Muscle layer of duodenum (tissue), 2 donors: ENCODE data around the gene PDE1A.

Experiments used
- H3K27ac ChIP-seq: one replicate; pipeline ENCODE4 v1.7.0; 2013; ENCODE audit warnings: mild to moderate bottlenecking, low read length
- H3K27me3 ChIP-seq: one replicate; pipeline ENCODE4 v1.7.0; 2013; ENCODE audit warnings: low read depth, mild to moderate bottlenecking, control low read depth, low read length
- H3K36me3 ChIP-seq, 2 donors: one replicate each; pipeline ENCODE4 v1.7.0; 2013; ENCODE audit warnings: low read length in 2 of 2, control low read depth in 1 of 2, mild to moderate bottlenecking in 1 of 2; ENCODE audit not compliant: insufficient read depth in 2 of 2, control insufficient read depth in 1 of 2
- H3K4me1 ChIP-seq, 2 donors: one replicate each; pipeline ENCODE4 v1.7.0; 2013; ENCODE audit warnings: low read length in 2 of 2, mild to moderate bottlenecking in 2 of 2, control low read depth in 1 of 2, moderate library complexity in 1 of 2; ENCODE audit not compliant: insufficient read depth in 2 of 2, control insufficient read depth in 1 of 2
- H3K4me3 ChIP-seq, 2 donors: one replicate each; pipeline ENCODE4 v1.7.0; 2013; ENCODE audit warnings: low read length in 2 of 2, low read depth in 1 of 2, mild to moderate bottlenecking in 1 of 2
- H3K9me3 ChIP-seq, 2 donors: one replicate each; pipeline ENCODE4 v1.7.0; 2013; ENCODE audit warnings: low read length in 2 of 2, control low read depth in 1 of 2, mild to moderate bottlenecking in 1 of 2; ENCODE audit not compliant: control insufficient read depth in 1 of 2
- donor health status: healthy.

PDE1A gene

DNA sequence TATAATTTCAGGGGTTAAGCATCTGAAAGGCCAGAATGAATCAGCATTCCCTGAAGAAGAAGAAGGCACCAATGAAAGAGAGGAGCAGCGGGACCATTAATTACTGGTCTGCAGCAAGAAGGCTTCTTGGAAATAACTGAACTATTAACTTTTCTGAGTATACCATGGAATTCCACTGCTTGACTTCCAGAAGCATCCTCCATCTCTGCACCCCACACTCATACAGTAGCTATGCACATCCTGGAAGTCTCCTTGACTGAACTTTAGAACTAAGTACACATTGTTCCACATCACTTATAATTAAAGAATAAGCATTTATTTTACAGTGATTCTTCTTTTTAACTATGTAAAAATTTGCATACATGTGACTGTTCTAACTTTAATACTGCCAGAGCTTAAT is 309.6 kb downstream of the PDE1A start:
- Histone ChIP-seq H3K4me3 (no peak overlapping the region), H3K27ac (no peak overlapping the region), H3K4me1 (no peaks in the 10 kb centered on the region), H3K27me3 (no peaks in the 10 kb centered on the region), H3K9me3 (no peaks in the 10 kb centered on the region), H3K36me3 (no peaks in the 10 kb centered on the region)

DNA sequence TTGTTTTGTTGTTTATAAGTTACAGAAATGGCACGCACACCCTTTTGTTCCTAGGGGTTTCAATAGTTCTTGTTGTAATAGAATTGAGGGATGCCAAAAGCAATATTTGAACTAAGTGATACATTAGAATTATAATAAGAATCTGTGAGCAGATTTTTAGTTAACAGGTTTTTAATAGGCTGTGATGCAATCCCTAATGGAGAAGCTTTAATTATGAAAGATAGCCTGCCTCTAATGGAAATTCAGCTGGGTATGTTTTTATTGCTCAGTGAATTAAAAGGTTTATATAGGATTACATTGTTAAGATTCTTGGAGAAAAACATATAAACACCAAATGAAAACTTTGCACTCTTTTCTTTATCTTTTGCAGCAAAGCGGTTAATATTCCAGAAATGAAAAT is 310.1 kb downstream of the PDE1A start:
- Histone ChIP-seq H3K4me3 (no peak overlapping the region), H3K27ac (no peak overlapping the region), H3K4me1 (no peaks in the 10 kb centered on the region), H3K9me3 (no peaks in the 10 kb centered on the region), H3K27me3 (no peaks in the 10 kb centered on the region), H3K36me3 (no peaks in the 10 kb centered on the region)

- H3K27ac ChIP-seq: no peak overlapping the region
- no peaks in the 10 kb centered on the region for H3K36me3 ChIP-seq
- H3K4me3 ChIP-seq: no peak overlapping the region
- no peaks in the 10 kb centered on the region for H3K4me1 ChIP-seq
- H3K27me3 ChIP-seq: no peaks in the 10 kb centered on the region
- H3K9me3 ChIP-seq: no peaks in the 10 kb centered on the region
Measured at GRCh38 chr2:182115258-182115657, 311.6 kb downstream of the PDE1A start.

GRCh38 chr2:182113334-182113733 is 313.5 kb downstream of the PDE1A start:
- Histone ChIP-seq H3K4me3 (no peak overlapping the region), H3K4me1 (no peaks in the 10 kb centered on the region), H3K27me3 (no peaks in the 10 kb centered on the region), H3K36me3 (no peaks in the 10 kb centered on the region), H3K9me3 (no peaks in the 10 kb centered on the region), H3K27ac (no peak overlapping the region)

GRCh38 chr2:182110347-182110746 is 316.5 kb downstream of the PDE1A start:
- H3K4me3 ChIP-seq: no peak overlapping the region
- H3K27me3 ChIP-seq: no peaks in the 10 kb centered on the region
- H3K27ac ChIP-seq: no peak overlapping the region
- H3K4me1 ChIP-seq: no peaks in the 10 kb centered on the region
- H3K36me3 ChIP-seq: no peaks in the 10 kb centered on the region
- H3K9me3 ChIP-seq: no peaks in the 10 kb centered on the region

DNA sequence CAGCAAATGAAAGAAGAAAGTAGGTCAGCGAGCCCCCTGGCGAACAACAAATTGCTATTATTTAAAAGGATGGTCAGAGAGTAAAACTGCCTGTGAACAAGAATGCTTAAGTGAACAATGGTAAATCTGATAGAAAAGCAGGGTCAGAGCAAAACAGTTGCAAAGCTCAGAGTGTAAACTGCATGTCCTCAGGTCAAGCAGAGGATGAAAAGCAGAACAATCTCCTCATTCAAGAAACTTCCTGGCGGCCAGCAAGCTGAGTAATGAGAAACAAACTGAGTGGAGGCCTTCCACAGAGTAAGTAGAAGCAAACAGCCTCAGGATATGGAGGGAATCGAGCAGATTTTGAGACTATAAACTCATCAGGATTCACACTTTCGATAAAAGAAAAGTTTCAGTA is 323.3 kb downstream of the PDE1A start:
- Histone ChIP-seq H3K27ac (no peak overlapping the region), H3K36me3 (no peaks in the 10 kb centered on the region), H3K9me3 (no peaks in the 10 kb centered on the region), H3K4me3 (no peak overlapping the region), H3K27me3 (no peaks in the 10 kb centered on the region), H3K4me1 (peaks cover 0 to 5% of the 10 kb centered on the region in 2 donors)

DNA sequence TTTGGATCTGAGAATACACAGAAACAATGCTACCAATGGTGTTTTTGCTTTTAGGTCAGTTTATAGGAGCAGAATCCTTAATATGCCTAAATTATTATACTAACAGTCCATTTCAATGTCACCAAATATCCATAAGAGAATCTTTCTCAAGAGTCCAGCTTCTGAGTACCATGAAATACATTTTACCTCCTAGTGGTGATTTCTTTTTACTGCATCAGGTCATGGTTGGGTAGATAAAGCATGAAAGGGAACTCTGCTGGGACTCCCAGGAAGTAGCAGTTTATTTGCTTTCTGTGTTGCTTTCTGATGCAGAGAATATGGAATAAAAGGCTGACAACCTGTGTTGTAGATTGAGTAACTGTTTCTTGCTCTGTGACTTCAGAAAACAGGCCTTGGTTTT is 325.6 kb downstream of the PDE1A start:
- Histone ChIP-seq H3K36me3 (no peaks in the 10 kb centered on the region), H3K9me3 (no peaks in the 10 kb centered on the region), H3K27me3 (no peaks in the 10 kb centered on the region), H3K4me3 (no peak overlapping the region), H3K27ac (no peak overlapping the region), H3K4me1 (peaks cover 0 to 5% of the 10 kb centered on the region in 2 donors)

GRCh38 chr2:182098648-182099047 is 328.2 kb downstream of the PDE1A start:
- no peak overlapping the region for H3K4me3 ChIP-seq
- no peak overlapping the region for H3K27ac ChIP-seq
- peaks cover 0 to under 1% of the 10 kb centered on the region in 2 donors for H3K9me3 ChIP-seq
- no peaks in the 10 kb centered on the region for H3K27me3 ChIP-seq
- H3K36me3 ChIP-seq: no peaks in the 10 kb centered on the region
- H3K4me1 ChIP-seq: peaks cover 0 to 5% of the 10 kb centered on the region in 2 donors

GRCh38 chr2:182097571-182098164 is 329.2 kb downstream of the PDE1A start:
- H3K36me3 ChIP-seq: no peaks in the 10 kb centered on the region
- peaks cover 0 to 4% of the 10 kb centered on the region in 2 donors for H3K9me3 ChIP-seq
- H3K4me1 ChIP-seq: no peaks in the 10 kb centered on the region
- no peaks in the 10 kb centered on the region for H3K27me3 ChIP-seq
- H3K27ac ChIP-seq: no peak overlapping the region
- no peak overlapping the region for H3K4me3 ChIP-seq

DNA sequence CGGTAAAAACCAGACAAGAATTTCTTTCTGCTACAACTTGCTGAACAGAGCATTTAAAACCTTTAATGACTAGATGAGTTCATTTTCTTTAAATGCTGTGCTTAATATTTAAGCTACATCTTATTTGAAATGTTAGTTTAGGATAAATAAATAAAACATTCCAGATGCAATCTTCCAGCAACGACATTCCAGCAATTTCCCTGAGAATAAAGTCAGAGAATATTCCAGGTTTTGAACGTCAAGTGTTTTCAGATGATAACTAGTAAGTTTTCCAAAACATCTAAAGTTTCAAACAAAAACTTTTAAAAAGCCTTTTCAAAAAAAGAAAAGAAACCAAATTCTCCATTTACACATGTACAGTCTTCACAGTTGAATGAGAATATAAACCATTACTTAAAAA is 336.4 kb downstream of the PDE1A start:
- H3K36me3 ChIP-seq: no peaks in the 10 kb centered on the region
- H3K4me3 ChIP-seq: no peak overlapping the region
- H3K9me3 ChIP-seq: peaks cover 0 to 4% of the 10 kb centered on the region in 2 donors
- peaks cover 0 to 10% of the 10 kb centered on the region in 2 donors for H3K4me1 ChIP-seq
- no peak overlapping the region for H3K27ac ChIP-seq
- no peaks in the 10 kb centered on the region for H3K27me3 ChIP-seq
